Measurements from ENCODE around the gene REXO5. TPM values are rescaled to one million over a fixed set of nuclear protein-coding genes. Genes with fewer than 3 reads are reported as not detected.

REXO5 gene
- total and polyA plus RNA-seq, 2 of the 13 experiments (the other 11 are each of a cell fraction or from before 2014, with no cell fraction given): 5.9 to 13.1 TPM

- TF ChIP-seq TGIF2 (CRISPR knock-in tag; IDR thresholded peaks at IDR 0.05): peak; percentile 98; the same call in 1 of the 2 replicates
- peak; percentile 96 for TF ChIP-seq ZNF138 (CRISPR knock-in tag; IDR thresholded peaks at IDR 0.05; ENCODE audit: low read depth)
- TF ChIP-seq, protein P1, sequence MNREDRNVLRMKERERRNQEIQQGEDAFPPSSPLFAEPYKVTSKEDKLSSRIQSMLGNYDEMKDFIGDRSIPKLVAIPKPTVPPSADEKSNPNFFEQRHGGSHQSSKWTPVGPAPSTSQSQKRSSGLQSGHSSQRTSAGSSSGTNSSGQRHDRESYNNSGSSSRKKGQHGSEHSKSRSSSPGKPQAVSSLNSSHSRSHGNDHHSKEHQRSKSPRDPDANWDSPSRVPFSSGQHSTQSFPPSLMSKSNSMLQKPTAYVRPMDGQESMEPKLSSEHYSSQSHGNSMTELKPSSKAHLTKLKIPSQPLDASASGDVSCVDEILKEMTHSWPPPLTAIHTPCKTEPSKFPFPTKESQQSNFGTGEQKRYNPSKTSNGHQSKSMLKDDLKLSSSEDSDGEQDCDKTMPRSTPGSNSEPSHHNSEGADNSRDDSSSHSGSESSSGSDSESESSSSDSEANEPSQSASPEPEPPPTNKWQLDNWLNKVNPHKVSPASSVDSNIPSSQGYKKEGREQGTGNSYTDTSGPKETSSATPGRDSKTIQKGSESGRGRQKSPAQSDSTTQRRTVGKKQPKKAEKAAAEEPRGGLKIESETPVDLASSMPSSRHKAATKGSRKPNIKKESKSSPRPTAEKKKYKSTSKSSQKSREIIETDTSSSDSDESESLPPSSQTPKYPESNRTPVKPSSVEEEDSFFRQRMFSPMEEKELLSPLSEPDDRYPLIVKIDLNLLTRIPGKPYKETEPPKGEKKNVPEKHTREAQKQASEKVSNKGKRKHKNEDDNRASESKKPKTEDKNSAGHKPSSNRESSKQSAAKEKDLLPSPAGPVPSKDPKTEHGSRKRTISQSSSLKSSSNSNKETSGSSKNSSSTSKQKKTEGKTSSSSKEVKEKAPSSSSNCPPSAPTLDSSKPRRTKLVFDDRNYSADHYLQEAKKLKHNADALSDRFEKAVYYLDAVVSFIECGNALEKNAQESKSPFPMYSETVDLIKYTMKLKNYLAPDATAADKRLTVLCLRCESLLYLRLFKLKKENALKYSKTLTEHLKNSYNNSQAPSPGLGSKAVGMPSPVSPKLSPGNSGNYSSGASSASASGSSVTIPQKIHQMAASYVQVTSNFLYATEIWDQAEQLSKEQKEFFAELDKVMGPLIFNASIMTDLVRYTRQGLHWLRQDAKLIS (CRISPR knock-in tag; IDR thresholded peaks at IDR 0.05): no peak; the same call in 1 of the 2 replicates
- TF ChIP-seq NFIC (IDR thresholded peaks at IDR 0.05; ENCODE audit: low read length): peak; percentile 45; the same call in 1 of the 2 replicates
- TF ChIP-seq, protein P2, sequence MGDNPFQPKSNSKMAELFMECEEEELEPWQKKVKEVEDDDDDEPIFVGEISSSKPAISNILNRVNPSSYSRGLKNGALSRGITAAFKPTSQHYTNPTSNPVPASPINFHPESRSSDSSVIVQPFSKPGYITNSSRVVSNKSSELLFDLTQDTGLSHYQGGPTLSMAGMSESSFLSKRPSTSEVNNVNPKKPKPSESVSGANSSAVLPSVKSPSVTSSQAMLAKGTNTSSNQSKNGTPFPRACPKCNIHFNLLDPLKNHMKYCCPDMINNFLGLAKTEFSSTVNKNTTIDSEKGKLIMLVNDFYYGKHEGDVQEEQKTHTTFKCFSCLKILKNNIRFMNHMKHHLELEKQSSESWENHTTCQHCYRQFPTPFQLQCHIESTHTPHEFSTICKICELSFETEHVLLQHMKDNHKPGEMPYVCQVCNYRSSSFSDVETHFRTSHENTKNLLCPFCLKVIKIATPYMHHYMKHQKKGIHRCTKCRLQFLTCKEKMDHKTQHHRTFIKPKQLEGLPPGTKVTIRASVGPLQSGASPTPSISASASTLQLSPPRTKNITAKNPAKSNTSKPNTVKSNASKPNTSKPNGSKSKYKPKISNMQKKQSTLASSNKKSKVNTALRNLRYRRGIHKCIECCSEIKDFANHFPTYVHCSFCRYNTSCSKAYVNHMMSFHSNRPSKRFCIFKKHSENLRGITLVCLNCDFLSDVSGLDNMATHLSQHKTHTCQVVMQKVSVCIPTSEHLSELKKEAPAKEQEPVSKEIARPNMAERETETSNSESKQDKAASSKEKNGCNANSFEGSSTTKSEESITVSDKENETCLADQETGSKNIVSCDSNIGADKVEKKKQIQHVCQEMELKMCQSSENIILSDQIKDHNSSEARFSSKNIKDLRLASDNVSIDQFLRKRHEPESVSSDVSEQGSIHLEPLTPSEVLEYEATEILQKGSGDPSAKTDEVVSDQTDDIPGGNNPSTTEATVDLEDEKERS (CRISPR knock-in tag; IDR thresholded peaks at IDR 0.05): peak; percentile 99
- TF ChIP-seq HNRNPLL (IDR thresholded peaks at IDR 0.05; ENCODE audit: low read depth, low read length, poor library complexity, severe bottlenecking): peak; percentile 84
- peak; percentile 92 for TF ChIP-seq ETV5 (CRISPR knock-in tag; IDR thresholded peaks at IDR 0.05; ENCODE audit: borderline replicate concordance)
- TF ChIP-seq XBP1 (CRISPR knock-in tag; IDR thresholded peaks at IDR 0.05): peak; percentile 55; the same call in 1 of the 2 replicates
- no peak for TF ChIP-seq CEBPG (CRISPR knock-in tag; IDR thresholded peaks at IDR 0.05)
- peak; percentile 15; the same call in 1 of the 2 replicates for TF ChIP-seq ZNF484 (CRISPR knock-in tag; IDR thresholded peaks at IDR 0.05; ENCODE audit: borderline replicate concordance, low read depth)
- peak; percentile 84 for TF ChIP-seq ZNF567 (CRISPR knock-in tag; IDR thresholded peaks at IDR 0.05; ENCODE audit: borderline replicate concordance)
- TF ChIP-seq ZNF224 (CRISPR knock-in tag; IDR thresholded peaks at IDR 0.05): peak; percentile 22; the same call in 1 of the 2 replicates
- TF ChIP-seq ZNF383 (CRISPR knock-in tag; IDR thresholded peaks at IDR 0.05; ENCODE audit: borderline replicate concordance): no peak; the same call in 1 of the 2 replicates
- TF ChIP-seq MYNN (CRISPR knock-in tag; IDR thresholded peaks at IDR 0.05; ENCODE audit: low read depth): no peak; the same call in 1 of the 2 replicates
- TF ChIP-seq ZNF749 (CRISPR knock-in tag; IDR thresholded peaks at IDR 0.05; ENCODE audit: borderline replicate concordance): peak; percentile 98
- TF ChIP-seq CENPT (CRISPR knock-in tag; IDR thresholded peaks at IDR 0.05; ENCODE audit: low read depth): peak; percentile 89; the same call in 1 of the 2 replicates
- TF ChIP-seq ZNF780A (CRISPR knock-in tag; IDR thresholded peaks at IDR 0.05): peak; percentile 97
- no peak; the same call in none of the 2 replicates for TF ChIP-seq KDM5A (IDR thresholded peaks at IDR 0.05; ENCODE audit: borderline replicate concordance, low read length)
- peak; percentile 97 for TF ChIP-seq ZNF333 (CRISPR knock-in tag; IDR thresholded peaks at IDR 0.05; ENCODE audit: borderline replicate concordance)
- TF ChIP-seq ESRRA (CRISPR knock-in tag; IDR thresholded peaks at IDR 0.05; ENCODE audit: low read depth): peak; percentile 92
- peak; percentile 100 for TF ChIP-seq PHF8 (CRISPR knock-in tag; IDR thresholded peaks at IDR 0.05)
- TF ChIP-seq HNRNPUL1 (IDR thresholded peaks at IDR 0.05; ENCODE audit: low read depth, low read length): no peak
- TF ChIP-seq SRSF1 (optimal IDR thresholded peaks at IDR 0.05; ENCODE audit: low read depth, low read length): peak; percentile 99
Observed at GRCh38 chr16:20806168-20807050, at the start of gene REXO5, which contains the start of gene ERI2 (continued).

Data from HepG2 (cell line).